GM18511 (cell line): ENCODE data around the gene TMEM11.

Experiments used
- ATAC-seq: cut with Tn5 transposase; IDR thresholded peaks from one replicate; pipeline ENCODE4 v1.9.1; 2021; ENCODE audit warnings: mild to moderate bottlenecking, moderate library complexity; ENCODE audit not compliant: unreplicated experiment

Gene TMEM11

GRCh38 chr17:21186399-21187187 lies 27.4 kb downstream of the TMEM11 start:
- ATAC-seq: no peak

- ATAC-seq: no peak
These were observed 28.9 kb downstream of the TMEM11 start for GRCh38 chr17:21185061-21185460.

GRCh38 chr17:21184570-21184969 lies 29.4 kb downstream of the TMEM11 start:
- ATAC-seq: no peak

GRCh38 chr17:21183468-21183867 lies 30.5 kb downstream of the TMEM11 start:
- ATAC-seq: no peak

GRCh38 chr17:21177854-21178600 lies 35.9 kb downstream of the TMEM11 start:
- no peak for ATAC-seq

GRCh38 chr17:21177401-21177800 lies 36.6 kb downstream of the TMEM11 start:
- no peak for ATAC-seq

GRCh38 chr17:21176773-21177395 lies 37.1 kb downstream of the TMEM11 start:
- no peak for ATAC-seq

GRCh38 chr17:21174713-21175112 lies 39.2 kb downstream of the TMEM11 start:
- no peak for ATAC-seq

- no peak for ATAC-seq
These were observed 39.8 kb downstream of the TMEM11 start for GRCh38 chr17:21174186-21174585.

- no peak for ATAC-seq
These were observed 40.4 kb downstream of the TMEM11 start for GRCh38 chr17:21173543-21173942.

- no peak for ATAC-seq
These were observed 41.1 kb downstream of the TMEM11 start for GRCh38 chr17:21172846-21173245.

- ATAC-seq: no peak
These were observed 41.9 kb downstream of the TMEM11 start for GRCh38 chr17:21171970-21172510.

GRCh38 chr17:21171309-21171922 lies 42.5 kb downstream of the TMEM11 start:
- peak; percentile 85 for ATAC-seq

- ATAC-seq: no peak
These were observed 43.2 kb downstream of the TMEM11 start for GRCh38 chr17:21170809-21171208.

- ATAC-seq: no peak
These were observed 44.5 kb downstream of the TMEM11 start for GRCh38 chr17:21169496-21169895.

GRCh38 chr17:21168555-21168865 lies 45.5 kb downstream of the TMEM11 start:
- ATAC-seq: no peak

- ATAC-seq: no peak
These were observed 46.7 kb downstream of the TMEM11 start for GRCh38 chr17:21167303-21167702.

GRCh38 chr17:21166595-21167210 lies 47.3 kb downstream of the TMEM11 start:
- no peak for ATAC-seq

GRCh38 chr17:21165922-21166594 lies 47.9 kb downstream of the TMEM11 start:
- ATAC-seq: no peak

- ATAC-seq: no peak
These were observed 49.3 kb downstream of the TMEM11 start for GRCh38 chr17:21164620-21165019.
